Measurements from ENCODE around the gene ANGPTL3.

Gene ANGPTL3

DNA sequence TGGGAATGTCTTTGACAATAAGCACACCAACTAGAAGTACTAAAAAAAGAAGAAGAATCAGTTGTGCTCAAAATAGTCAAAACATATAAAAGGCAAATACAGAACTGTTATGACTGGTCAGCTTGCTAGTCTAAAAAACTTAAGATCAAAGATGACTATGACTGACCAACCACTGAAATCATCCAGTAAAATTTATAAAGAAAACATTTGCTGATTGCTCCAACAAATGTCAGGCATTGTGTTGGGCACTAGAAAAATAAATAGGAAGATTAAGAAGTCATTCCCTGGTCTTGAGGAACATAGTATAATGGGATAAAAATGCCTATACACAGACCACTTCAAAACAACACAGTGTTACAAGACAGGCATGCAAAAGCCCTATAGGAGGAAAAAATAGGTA lies 9.3 kb upstream of the ANGPTL3 start:
- no peak overlapping the region for H3K4me3 ChIP-seq (ENCODE audit: insufficient read depth in 1 of 2, low read depth in 1 of 2, low read length in 2 of 2)
- H3K27me3 ChIP-seq (ENCODE audit: control insufficient read depth in 1 of 2, insufficient read depth in 1 of 2, low read length in 2 of 2): no peaks in the 10 kb centered on the region
- no peak overlapping the region for H2BK12ac ChIP-seq (ENCODE audit: low read length in 2 of 2)
- no peak overlapping the region for H2BK15ac ChIP-seq (ENCODE audit: low read depth, poor library complexity, severe bottlenecking)
- no peak overlapping the region for H2BK120ac ChIP-seq (ENCODE audit: low read depth, low read length)
- no peak overlapping the region for H3K18ac ChIP-seq (ENCODE audit: low read depth in 1 of 2, low read length in 2 of 2)
- no peak overlapping the region for H3K27ac ChIP-seq (ENCODE audit: low read length, poor library complexity, severe bottlenecking)
- no peak overlapping the region for H4K91ac ChIP-seq (ENCODE audit: low read length)
- no peak overlapping the region for H2AFZ ChIP-seq (ENCODE audit: low read depth, low read length)
- H3K4ac ChIP-seq (ENCODE audit: low read depth in 1 of 2, low read length in 2 of 2): no peak overlapping the region
- no peak overlapping the region for H3K4me2 ChIP-seq (ENCODE audit: low read length, poor library complexity, severe bottlenecking)
- H3K14ac ChIP-seq (ENCODE audit: low read length in 2 of 2): no peak overlapping the region
- peaks cover 4% of the 10 kb centered on the region for H3K79me1 ChIP-seq (replicated peaks; ENCODE audit: low read length, poor library complexity, severe bottlenecking)
- peaks cover 0 to 50% of the 10 kb centered on the region in 2 experiments for H3K36me3 ChIP-seq (ENCODE audit: control insufficient read depth in 1 of 2, insufficient read depth in 2 of 2, low read depth in 1 of 2, low read length in 2 of 2)
- no peak overlapping the region for H2AK5ac ChIP-seq (ENCODE audit: low read length, severe bottlenecking)
- no peaks in the 10 kb centered on the region for H3K9me3 ChIP-seq (ENCODE audit: control insufficient read depth, low read length)
- no peak overlapping the region for H4K8ac ChIP-seq (ENCODE audit: low read length)
- no peak overlapping the region for H3K23ac ChIP-seq (ENCODE audit: low read length in 2 of 2)
- no peak overlapping the region for H3K9ac ChIP-seq (ENCODE audit: low read length)
- peaks cover 3% of the 10 kb centered on the region for H3K4me1 ChIP-seq (ENCODE audit: control insufficient read depth, insufficient read depth, low read depth, low read length)
- H2BK5ac ChIP-seq (ENCODE audit: low read depth, low read length, poor library complexity, severe bottlenecking): no peak overlapping the region
- DNase-seq: no peak

DNA sequence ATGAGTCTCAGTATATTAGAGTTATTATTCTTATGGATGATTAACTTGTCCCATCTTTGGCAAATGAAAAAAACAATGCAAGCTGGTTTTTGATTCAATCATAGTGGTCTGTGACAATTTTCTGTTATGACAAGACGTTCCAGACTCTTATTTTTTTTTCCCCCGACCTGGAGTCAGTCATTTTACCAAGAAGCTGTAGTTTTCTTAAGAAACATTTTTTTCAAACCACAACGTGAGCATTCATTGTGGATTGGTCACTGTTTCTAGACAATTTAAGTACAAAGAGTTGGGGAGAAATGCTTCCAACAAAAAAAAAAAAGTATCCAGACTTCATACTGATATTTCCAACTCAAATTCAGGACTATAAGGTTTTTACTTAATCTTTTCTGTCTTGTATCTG lies 8.0 kb upstream of the ANGPTL3 start:
- Histone ChIP-seq H4K91ac (ENCODE audit: low read length) (no peak overlapping the region), H2BK120ac (ENCODE audit: low read depth, low read length) (no peak overlapping the region), H3K14ac (ENCODE audit: low read length in 2 of 2) (no peak overlapping the region), H3K4me2 (ENCODE audit: low read length, poor library complexity, severe bottlenecking) (no peak overlapping the region), H3K36me3 (ENCODE audit: control insufficient read depth in 1 of 2, insufficient read depth in 2 of 2, low read depth in 1 of 2, low read length in 2 of 2) (peaks cover 0 to 43% of the 10 kb centered on the region in 2 experiments), H3K27me3 (ENCODE audit: control insufficient read depth in 1 of 2, insufficient read depth in 1 of 2, low read length in 2 of 2) (no peaks in the 10 kb centered on the region), H2AK5ac (ENCODE audit: low read length, severe bottlenecking) (no peak overlapping the region), H2BK12ac (ENCODE audit: low read length in 2 of 2) (no peak overlapping the region), H4K8ac (ENCODE audit: low read length) (no peak overlapping the region), H3K79me1 (replicated peaks; ENCODE audit: low read length, poor library complexity, severe bottlenecking) (peaks cover 4% of the 10 kb centered on the region), H2BK15ac (ENCODE audit: low read depth, poor library complexity, severe bottlenecking) (no peak overlapping the region), H3K4me1 (ENCODE audit: control insufficient read depth, insufficient read depth, low read depth, low read length) (peaks cover 3% of the 10 kb centered on the region), H3K27ac (ENCODE audit: low read length, poor library complexity, severe bottlenecking) (peak overlapping the region; percentile 79), H3K9me3 (ENCODE audit: control insufficient read depth, low read length) (no peaks in the 10 kb centered on the region), H3K4me3 (ENCODE audit: insufficient read depth in 1 of 2, low read depth in 1 of 2, low read length in 2 of 2) (no peak overlapping the region), H2BK5ac (ENCODE audit: low read depth, low read length, poor library complexity, severe bottlenecking) (no peak overlapping the region), H3K18ac (ENCODE audit: low read depth in 1 of 2, low read length in 2 of 2) (no peak overlapping the region), H3K9ac (ENCODE audit: low read length) (no peak overlapping the region), H3K23ac (ENCODE audit: low read length in 2 of 2) (no peak overlapping the region), H3K4ac (ENCODE audit: low read depth in 1 of 2, low read length in 2 of 2) (no peak overlapping the region), H2AFZ (ENCODE audit: low read depth, low read length) (no peak overlapping the region)
- no peak for DNase-seq
- WGBS: no CpG with 5 or more reads among the region's 3 CpGs

GRCh38 chr1:62590255-62590969 lies 6.9 kb upstream of the ANGPTL3 start:
- no peak overlapping the region for H3K23ac ChIP-seq (ENCODE audit: low read length in 2 of 2)
- H2BK120ac ChIP-seq (ENCODE audit: low read depth, low read length): no peak overlapping the region
- no peak overlapping the region for H3K14ac ChIP-seq (ENCODE audit: low read length in 2 of 2)
- no peak overlapping the region for H2BK15ac ChIP-seq (ENCODE audit: low read depth, poor library complexity, severe bottlenecking)
- no peaks in the 10 kb centered on the region for H3K27me3 ChIP-seq (ENCODE audit: control insufficient read depth in 1 of 2, insufficient read depth in 1 of 2, low read length in 2 of 2)
- peaks cover 3% of the 10 kb centered on the region for H3K4me1 ChIP-seq (ENCODE audit: control insufficient read depth, insufficient read depth, low read depth, low read length)
- peak overlapping the region; percentile 81 for H3K27ac ChIP-seq (ENCODE audit: low read length, poor library complexity, severe bottlenecking)
- H3K9ac ChIP-seq (ENCODE audit: low read length): no peak overlapping the region
- H3K79me1 ChIP-seq (replicated peaks; ENCODE audit: low read length, poor library complexity, severe bottlenecking): peaks cover 3% of the 10 kb centered on the region
- no peak overlapping the region for H2BK5ac ChIP-seq (ENCODE audit: low read depth, low read length, poor library complexity, severe bottlenecking)
- H4K8ac ChIP-seq (ENCODE audit: low read length): no peak overlapping the region
- H3K4me2 ChIP-seq (ENCODE audit: low read length, poor library complexity, severe bottlenecking): no peak overlapping the region
- no peaks in the 10 kb centered on the region for H3K9me3 ChIP-seq (ENCODE audit: control insufficient read depth, low read length)
- H4K91ac ChIP-seq (ENCODE audit: low read length): no peak overlapping the region
- DNase-seq: no peak
- peaks cover 0 to 32% of the 10 kb centered on the region in 2 experiments for H3K36me3 ChIP-seq (ENCODE audit: control insufficient read depth in 1 of 2, insufficient read depth in 2 of 2, low read depth in 1 of 2, low read length in 2 of 2)
- H3K4me3 ChIP-seq (ENCODE audit: insufficient read depth in 1 of 2, low read depth in 1 of 2, low read length in 2 of 2): no peak overlapping the region
- no peak overlapping the region for H3K4ac ChIP-seq (ENCODE audit: low read depth in 1 of 2, low read length in 2 of 2)
- H3K18ac ChIP-seq (ENCODE audit: low read depth in 1 of 2, low read length in 2 of 2): no peak overlapping the region
- no peak overlapping the region for H2AFZ ChIP-seq (ENCODE audit: low read depth, low read length)
- WGBS: 95% methylated on average over 3 of the region's 4 CpGs
- H2BK12ac ChIP-seq (ENCODE audit: low read length in 2 of 2): no peak overlapping the region
- no peak overlapping the region for H2AK5ac ChIP-seq (ENCODE audit: low read length, severe bottlenecking)

- Histone ChIP-seq H3K23ac (ENCODE audit: low read length in 2 of 2) (no peak overlapping the region), H2BK15ac (ENCODE audit: low read depth, poor library complexity, severe bottlenecking) (no peak overlapping the region), H3K79me1 (replicated peaks; ENCODE audit: low read length, poor library complexity, severe bottlenecking) (no peaks in the 10 kb centered on the region), H3K27me3 (ENCODE audit: control insufficient read depth in 1 of 2, insufficient read depth in 1 of 2, low read length in 2 of 2) (no peaks in the 10 kb centered on the region), H3K4me2 (ENCODE audit: low read length, poor library complexity, severe bottlenecking) (no peak overlapping the region), H3K14ac (ENCODE audit: low read length in 2 of 2) (no peak overlapping the region), H2BK120ac (ENCODE audit: low read depth, low read length) (no peak overlapping the region), H3K4me1 (ENCODE audit: control insufficient read depth, insufficient read depth, low read depth, low read length) (peaks cover 3% of the 10 kb centered on the region), H3K36me3 (ENCODE audit: control insufficient read depth in 1 of 2, insufficient read depth in 2 of 2, low read depth in 1 of 2, low read length in 2 of 2) (peaks cover 0 to 26% of the 10 kb centered on the region in 2 experiments), H2BK5ac (ENCODE audit: low read depth, low read length, poor library complexity, severe bottlenecking) (no peak overlapping the region), H3K18ac (ENCODE audit: low read depth in 1 of 2, low read length in 2 of 2) (no peak overlapping the region), H4K91ac (ENCODE audit: low read length) (no peak overlapping the region), H2AFZ (ENCODE audit: low read depth, low read length) (no peak overlapping the region), H4K8ac (ENCODE audit: low read length) (no peak overlapping the region), H3K4ac (ENCODE audit: low read depth in 1 of 2, low read length in 2 of 2) (no peak overlapping the region), H3K27ac (ENCODE audit: low read length, poor library complexity, severe bottlenecking) (peak overlapping the region; percentile 81), H3K9me3 (ENCODE audit: control insufficient read depth, low read length) (no peaks in the 10 kb centered on the region), H3K4me3 (ENCODE audit: insufficient read depth in 1 of 2, low read depth in 1 of 2, low read length in 2 of 2) (no peak overlapping the region), H2AK5ac (ENCODE audit: low read length, severe bottlenecking) (no peak overlapping the region), H3K9ac (ENCODE audit: low read length) (no peak overlapping the region), H2BK12ac (ENCODE audit: low read length in 2 of 2) (no peak overlapping the region)
- no peak for DNase-seq
- 60% methylated on average over 1 of the region's 1 CpG for WGBS
Observed at GRCh38 chr1:62590970-62591368, 6.4 kb upstream of the ANGPTL3 start.
